GM12891 (cell line): ENCODE measurements around the gene CTH.
"Not testable (repeated sequence)": the region's sequence is repeated elsewhere in the genome, so short reads cannot be mapped to it uniquely, and the experiment has no call there.

Experiments used
- POLR2A ChIP-seq: IDR thresholded peaks from 2 replicates; pipeline ENCODE4 v1.6.1; 2011; ENCODE audit warnings: low read depth, low read length, control low read depth
- POLR2AphosphoS5 ChIP-seq: IDR thresholded peaks from 2 replicates; pipeline ENCODE4 v1.6.1; 2011; ENCODE audit warnings: low read depth, low read length, control low read depth
- POU2F2 ChIP-seq: IDR thresholded peaks from 2 replicates; pipeline ENCODE4 v1.6.1; 2011; ENCODE audit warnings: low read depth, mild to moderate bottlenecking, control low read depth, low read length, moderate library complexity
- SPI1 ChIP-seq: IDR thresholded peaks from 2 replicates; pipeline ENCODE4 v1.6.1; 2011; ENCODE audit warnings: low read depth, low read length, control low read depth
- TAF1 ChIP-seq: IDR thresholded peaks from 2 replicates; pipeline ENCODE4 v1.6.1; 2011; ENCODE audit warnings: low read depth, low read length, control low read depth

DNA sequence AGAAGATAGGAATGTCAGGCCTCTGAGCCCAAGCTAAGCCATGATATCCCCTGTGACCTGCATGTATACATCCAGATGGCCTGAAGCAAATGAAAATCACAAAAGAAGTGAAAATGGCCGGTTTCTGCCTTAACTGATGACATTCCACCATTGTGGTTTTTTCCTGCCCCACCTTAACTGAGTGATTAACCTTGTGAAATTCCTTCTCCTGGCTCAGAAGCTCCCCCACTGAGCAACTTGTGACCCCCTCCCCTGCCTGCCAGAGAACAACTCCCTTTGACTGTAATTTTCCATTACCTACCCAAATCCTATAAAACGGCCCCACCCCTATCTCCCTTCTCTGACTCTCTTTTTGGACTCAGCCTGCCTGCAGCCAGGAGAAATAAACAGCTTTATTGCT, 37.5 kb upstream of the CTH start:
- not testable (repeated sequence) for TF ChIP-seq POLR2A, POLR2AphosphoS5, TAF1, POU2F2, SPI1
